Measurements from ENCODE around the gene DHX38.
"Not testable (repeated sequence)": the region's sequence is repeated elsewhere in the genome, so short reads cannot be mapped to it uniquely, and the experiment has no call there.

Gene DHX38
- total RNA-seq: 110 to 152 (median 145) reads per million in 4 donors

- DNase-seq: peak; percentile 77 to 98 (median 88)
These were observed at the start of gene DHX38, which contains the start of gene TXNL4B for GRCh38 chr16:72093448-72094265. DHX38 (plus strand) TSS chr16:72093847; CDS start chr16:72096158, 2,311 bp downstream. TXNL4B (minus strand) TSS chr16:72093620; CDS start chr16:72090749, 2,871 bp downstream.

DNA sequence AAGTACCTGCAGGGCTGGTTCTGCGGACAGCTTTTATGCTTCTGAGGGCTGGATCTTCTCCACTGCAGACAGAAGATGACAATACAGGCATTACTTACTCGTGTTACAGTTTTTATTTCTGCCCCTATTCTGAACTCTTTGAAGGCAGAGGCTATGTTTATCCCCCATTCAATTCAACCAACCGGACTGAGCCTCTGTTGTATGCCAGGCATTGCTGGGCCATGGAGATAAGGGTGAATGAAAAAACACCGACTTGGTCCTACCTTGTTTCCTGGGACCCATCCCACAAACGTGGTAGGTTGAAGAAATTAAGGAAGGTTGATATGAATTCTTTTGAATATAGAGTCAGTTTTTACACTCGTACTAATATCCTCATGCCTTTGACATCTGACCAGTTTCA, 49.4 kb upstream of the DHX38 start:
- no peak for DNase-seq

DNA sequence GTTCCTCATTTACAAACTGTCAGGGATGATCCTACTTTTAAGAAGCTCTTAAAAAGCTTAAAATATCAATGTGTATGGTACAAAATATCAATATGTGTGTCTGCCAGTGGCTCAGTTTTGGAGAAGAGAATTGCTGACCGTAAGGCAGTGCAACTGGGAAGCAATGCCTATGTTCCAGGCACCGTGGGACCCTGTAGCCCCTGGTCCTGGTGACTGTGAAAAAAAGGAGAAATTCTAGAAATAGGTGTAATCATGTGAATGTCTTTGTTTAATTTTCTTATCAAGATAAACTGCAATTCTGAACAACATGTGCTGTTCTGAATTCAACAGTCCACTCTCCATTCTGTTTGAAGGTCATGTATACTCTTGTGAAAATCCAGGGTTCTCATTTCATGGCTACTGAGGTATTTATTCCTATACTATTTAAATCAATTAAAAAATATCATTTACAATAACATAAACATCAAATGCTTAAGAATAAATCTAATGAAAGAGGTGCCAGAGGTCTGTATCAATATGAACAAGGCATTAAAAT, 48.8 kb upstream of the DHX38 start:
- no peak for DNase-seq

GRCh38 chr16:72049110-72049509, 44.5 kb upstream of the DHX38 start:
- no peak for DNase-seq

GRCh38 chr16:72050769-72051464, 42.7 kb upstream of the DHX38 start:
- no peak for DNase-seq

GRCh38 chr16:72051818-72052217, 41.8 kb upstream of the DHX38 start:
- no peak for DNase-seq

DNA sequence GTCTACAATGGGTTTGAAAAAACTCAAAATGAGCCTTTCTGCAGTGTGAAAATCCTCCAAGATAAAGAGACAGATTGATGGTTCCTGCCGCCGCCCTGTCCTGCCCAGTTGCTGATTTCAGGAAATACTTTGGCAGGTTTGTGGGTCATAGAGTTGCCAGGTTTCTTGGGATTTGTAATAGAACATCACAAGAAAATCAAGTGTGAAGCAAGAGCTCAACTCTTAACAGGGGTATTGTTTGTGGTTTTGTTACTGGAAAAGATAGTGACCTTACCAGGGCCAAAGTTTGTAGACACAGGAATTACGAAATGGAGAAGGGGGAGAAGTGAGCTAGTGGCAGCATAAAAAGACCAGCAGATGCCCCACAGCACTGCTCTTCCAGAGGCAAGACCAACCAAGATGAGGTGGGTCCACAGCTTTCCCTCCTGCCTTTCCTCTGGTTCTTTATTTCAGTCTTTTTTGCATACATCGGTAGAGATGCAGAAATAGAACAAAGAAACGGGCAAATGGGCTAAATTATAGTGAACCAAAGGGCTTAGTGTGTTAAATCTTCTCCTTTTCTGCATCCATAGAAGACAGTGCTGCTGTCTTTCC, 39.3 kb upstream of the DHX38 start, which contains the start of gene HP:
Gene HP (plus strand): TSS at position 252 of the 594 bp plus-strand sequence. CDS start 148 bp downstream, at position 400.
- DNase-seq: not testable (repeated sequence)

- DNase-seq: no peak
These were observed 37.7 kb upstream of the DHX38 start for GRCh38 chr16:72055911-72056310.

DNA sequence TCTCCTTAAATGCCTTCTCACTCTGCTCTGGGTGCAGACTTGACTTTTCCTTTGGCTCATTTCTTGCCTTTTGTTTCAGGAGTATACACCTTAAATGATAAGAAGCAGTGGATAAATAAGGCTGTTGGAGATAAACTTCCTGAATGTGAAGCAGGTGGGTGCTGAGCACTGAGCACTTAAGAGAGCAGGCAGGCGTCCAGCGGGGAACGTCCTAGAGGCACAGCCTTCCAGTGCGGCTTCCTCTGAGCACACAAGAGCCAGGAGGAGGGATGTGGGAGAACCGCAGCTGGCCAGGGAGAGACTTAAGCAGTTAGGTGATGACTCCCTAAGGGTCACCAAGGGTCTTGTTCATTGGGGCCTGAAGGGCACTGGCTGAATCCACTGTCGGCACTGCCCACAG, 36.3 kb upstream of the DHX38 start:
- not testable (repeated sequence) for DNase-seq

DNA sequence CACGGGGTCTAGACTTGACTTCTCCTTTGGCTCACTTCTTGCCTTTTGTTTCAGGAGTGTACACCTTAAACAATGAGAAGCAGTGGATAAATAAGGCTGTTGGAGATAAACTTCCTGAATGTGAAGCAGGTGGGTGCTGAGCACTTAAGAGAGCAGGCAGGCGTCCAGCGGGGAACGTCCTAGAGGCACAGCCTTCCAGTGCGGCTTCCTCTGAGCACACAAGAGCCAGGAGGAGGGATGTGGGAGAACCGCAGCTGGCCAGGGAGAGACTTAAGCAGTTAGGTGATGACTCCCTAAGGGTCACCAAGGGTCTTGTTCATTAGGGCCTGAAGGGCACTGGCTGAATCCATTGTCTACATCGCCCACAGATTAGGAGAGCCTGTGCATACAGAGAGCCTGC, 34.6 kb upstream of the DHX38 start:
- DNase-seq: not testable (repeated sequence)

GRCh38 chr16:72060405-72060804, 33.2 kb upstream of the DHX38 start:
- DNase-seq: no peak

DNA sequence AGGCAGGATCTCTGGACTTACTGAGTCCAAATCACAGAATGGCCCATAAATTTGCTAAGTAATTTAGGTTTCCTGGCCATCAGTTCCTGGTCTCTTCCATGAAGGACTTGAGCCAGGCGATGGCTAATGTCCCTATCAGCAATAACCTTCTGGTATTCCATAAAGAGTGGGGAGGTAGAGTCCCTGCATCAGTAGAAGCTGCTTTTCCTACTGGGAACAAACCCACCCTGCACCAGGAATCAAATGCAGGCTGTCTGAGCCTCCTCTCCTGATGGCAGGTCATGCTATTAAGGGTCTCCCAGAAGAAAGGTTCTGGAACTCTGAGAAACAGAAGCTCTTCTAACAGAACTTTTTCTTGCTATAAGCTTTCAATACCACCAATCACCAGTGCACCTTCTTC, 32.1 kb upstream of the DHX38 start:
- no peak for DNase-seq

DNA sequence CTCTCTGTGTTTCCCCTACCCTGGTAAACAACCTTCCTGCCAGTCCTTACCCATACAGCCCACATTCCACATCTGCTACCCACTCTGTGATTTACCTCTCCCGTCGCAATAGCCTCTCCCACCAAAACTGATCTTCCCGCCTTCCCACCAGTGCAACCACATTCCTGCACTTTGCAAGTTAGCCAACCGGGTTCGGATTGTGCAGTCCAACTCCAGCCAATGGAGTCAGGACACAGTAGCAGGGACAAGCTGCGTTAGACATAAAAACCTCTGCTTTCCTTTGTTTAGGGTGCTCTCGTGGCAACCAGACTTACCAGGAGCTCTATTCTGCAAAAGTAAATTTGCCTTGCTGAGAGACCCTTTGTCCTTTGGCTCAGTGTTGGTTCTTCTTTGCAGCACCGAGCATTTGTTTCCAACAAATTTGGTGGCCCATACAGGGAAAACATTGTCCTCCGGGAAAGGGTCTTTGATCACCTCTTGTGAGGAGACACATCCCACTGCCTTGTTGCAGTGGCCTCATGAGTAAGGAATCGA, 29.2 kb upstream of the DHX38 start:
- DNase-seq: no peak

DNA sequence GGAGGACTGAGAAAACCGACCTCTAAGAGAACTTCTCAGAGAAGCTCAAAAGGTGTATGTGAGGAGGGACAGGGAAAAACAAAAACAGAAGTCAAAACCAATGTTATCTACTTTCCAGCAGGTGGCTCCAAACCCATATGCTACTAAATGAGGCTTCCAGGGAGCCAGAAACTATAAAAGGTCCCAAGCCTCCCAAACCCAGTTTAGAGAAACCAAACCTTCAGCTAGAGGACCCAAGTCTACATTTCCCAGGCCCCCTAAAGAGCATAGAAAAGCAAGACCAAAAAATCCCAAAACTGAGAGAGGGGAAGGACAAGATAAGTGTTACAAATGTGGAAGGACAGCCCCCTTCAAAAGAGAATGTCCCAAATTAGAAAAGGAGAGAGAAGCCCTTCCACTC, 26.9 kb upstream of the DHX38 start:
- DNase-seq: peak in 1 of 5 donors; percentile 8

GRCh38 chr16:72068930-72069329, 24.7 kb upstream of the DHX38 start:
- no peak for DNase-seq

- DNase-seq: no peak
These were observed 20.9 kb upstream of the DHX38 start for GRCh38 chr16:72072514-72073342.

- DNase-seq: no peak
These were observed 20.0 kb upstream of the DHX38 start for GRCh38 chr16:72073560-72074230.

GRCh38 chr16:72075067-72075466, 18.6 kb upstream of the DHX38 start:
- not testable (repeated sequence) for DNase-seq

DNA sequence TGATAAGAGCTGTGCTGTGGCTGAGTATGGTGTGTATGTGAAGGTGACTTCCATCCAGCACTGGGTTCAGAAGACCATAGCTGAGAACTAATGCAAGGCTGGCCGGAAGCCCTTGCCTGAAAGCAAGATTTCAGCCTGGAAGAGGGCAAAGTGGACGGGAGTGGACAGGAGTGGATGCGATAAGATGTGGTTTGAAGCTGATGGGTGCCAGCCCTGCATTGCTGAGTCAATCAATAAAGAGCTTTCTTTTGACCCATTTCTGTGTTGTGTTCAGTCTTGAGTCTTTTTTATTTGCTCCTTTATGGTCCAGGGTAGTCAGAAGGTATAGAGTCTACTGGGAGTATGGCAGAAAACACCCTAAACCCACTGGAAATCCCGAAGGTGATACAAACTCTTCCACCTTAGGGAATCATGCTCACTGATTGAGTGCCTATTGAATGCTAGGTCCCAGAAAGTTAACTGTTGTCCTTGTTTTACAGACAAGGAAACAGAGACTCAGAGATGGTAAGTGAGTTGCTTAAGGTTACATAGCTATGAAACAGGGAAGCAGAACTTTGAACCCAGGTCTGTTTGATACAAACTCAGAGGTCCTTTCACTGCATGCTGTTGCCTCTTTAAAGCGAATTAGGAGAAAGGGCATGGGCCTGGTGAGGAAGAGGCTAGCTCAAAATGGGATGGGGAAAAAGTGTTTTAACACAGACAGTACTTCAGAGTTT, 16.5 kb upstream of the DHX38 start:
- not testable (repeated sequence) for DNase-seq

GRCh38 chr16:72083778-72084404, 9.8 kb upstream of the DHX38 start:
- DNase-seq: no peak
